ENCODE results near the gene PPP1R14C.

The PPP1R14C gene

DNA sequence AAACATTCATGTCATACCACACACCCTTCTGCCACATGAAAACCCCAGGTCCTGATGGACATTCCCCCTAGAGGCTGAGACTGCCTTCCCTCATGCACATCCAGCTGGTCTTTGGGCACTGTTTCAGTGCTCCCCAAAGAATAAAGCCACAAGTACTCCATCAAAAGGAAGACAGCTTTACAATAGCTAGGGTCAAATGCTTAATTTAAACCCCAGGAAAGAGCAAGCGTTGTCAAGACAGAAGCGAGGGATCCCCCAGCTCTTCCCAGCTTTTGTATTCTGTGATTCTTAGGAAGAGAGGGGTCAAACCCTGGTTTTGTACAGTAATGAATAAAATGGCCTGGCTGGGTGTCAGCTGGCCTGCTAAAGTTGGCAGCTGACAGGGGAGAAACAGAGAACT lies 143.6 kb downstream of the PPP1R14C start:
- TF ChIP-seq, protein P1, sequence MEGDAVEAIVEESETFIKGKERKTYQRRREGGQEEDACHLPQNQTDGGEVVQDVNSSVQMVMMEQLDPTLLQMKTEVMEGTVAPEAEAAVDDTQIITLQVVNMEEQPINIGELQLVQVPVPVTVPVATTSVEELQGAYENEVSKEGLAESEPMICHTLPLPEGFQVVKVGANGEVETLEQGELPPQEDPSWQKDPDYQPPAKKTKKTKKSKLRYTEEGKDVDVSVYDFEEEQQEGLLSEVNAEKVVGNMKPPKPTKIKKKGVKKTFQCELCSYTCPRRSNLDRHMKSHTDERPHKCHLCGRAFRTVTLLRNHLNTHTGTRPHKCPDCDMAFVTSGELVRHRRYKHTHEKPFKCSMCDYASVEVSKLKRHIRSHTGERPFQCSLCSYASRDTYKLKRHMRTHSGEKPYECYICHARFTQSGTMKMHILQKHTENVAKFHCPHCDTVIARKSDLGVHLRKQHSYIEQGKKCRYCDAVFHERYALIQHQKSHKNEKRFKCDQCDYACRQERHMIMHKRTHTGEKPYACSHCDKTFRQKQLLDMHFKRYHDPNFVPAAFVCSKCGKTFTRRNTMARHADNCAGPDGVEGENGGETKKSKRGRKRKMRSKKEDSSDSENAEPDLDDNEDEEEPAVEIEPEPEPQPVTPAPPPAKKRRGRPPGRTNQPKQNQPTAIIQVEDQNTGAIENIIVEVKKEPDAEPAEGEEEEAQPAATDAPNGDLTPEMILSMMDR (IDR thresholded peaks at IDR 0.05; ENCODE audit: low read depth, low read length): no peak
- DNase-seq: no peak
- Histone ChIP-seq H3K4me3 (ENCODE audit: low read depth, low read length) (no peak overlapping the region), H3K4me1 (no peaks in the 10 kb centered on the region), H3K27me3 (no peaks in the 10 kb centered on the region), H3K9me3 (no peaks in the 10 kb centered on the region), H3K36me3 (no peaks in the 10 kb centered on the region)

DNA sequence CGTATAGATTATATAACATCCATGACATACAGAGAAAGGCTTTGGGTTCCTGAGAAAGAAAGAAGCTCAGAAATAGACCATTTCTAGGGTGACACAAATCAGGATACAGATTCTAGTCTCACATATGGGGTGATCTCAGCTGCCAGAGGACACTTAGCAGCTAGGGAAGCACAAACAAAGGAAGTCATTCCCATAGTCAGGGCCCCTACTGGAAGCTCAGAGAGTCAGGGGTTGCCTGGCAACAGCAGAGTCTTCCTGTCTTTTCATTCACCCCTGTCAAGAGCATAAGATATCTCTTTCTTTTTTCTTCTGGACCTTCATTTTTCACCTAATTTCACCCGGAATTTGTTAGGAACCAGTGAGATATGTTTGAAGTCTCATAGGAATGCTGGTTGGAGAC lies 144.1 kb downstream of the PPP1R14C start:
- Histone ChIP-seq H3K4me1 (no peaks in the 10 kb centered on the region), H3K27me3 (no peaks in the 10 kb centered on the region), H3K9me3 (no peaks in the 10 kb centered on the region), H3K36me3 (no peaks in the 10 kb centered on the region), H3K4me3 (ENCODE audit: low read depth, low read length) (no peak overlapping the region)
- TF ChIP-seq, protein P1 (IDR thresholded peaks at IDR 0.05; ENCODE audit: low read depth, low read length): no peak
- no peak for DNase-seq

DNA sequence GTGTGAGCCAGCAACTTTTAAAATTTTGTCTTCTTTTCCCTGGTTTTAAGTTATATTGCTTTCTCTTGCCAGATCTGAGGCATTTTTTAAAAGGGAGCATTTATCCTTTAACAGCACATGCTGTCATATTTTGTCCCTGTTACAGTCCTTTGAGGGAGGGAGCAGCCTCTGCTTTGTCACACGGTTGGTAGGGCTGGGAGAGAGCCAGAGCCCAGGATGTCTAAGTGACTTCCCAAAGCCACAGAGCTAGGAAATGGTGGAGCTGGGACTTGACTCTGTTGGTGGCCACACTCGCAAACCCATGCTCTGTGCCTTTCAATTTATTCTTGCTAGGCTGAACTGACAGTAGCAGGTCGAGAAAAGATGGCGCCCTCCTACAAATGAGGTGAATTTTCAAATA lies 145.6 kb downstream of the PPP1R14C start:
- no peaks in the 10 kb centered on the region for H3K27me3 ChIP-seq
- no peak overlapping the region for H3K4me3 ChIP-seq (ENCODE audit: low read depth, low read length)
- no peaks in the 10 kb centered on the region for H3K4me1 ChIP-seq
- TF ChIP-seq, protein P1 (IDR thresholded peaks at IDR 0.05; ENCODE audit: low read depth, low read length): no peak
- H3K36me3 ChIP-seq: no peaks in the 10 kb centered on the region
- no peak for DNase-seq
- no peaks in the 10 kb centered on the region for H3K9me3 ChIP-seq

DNA sequence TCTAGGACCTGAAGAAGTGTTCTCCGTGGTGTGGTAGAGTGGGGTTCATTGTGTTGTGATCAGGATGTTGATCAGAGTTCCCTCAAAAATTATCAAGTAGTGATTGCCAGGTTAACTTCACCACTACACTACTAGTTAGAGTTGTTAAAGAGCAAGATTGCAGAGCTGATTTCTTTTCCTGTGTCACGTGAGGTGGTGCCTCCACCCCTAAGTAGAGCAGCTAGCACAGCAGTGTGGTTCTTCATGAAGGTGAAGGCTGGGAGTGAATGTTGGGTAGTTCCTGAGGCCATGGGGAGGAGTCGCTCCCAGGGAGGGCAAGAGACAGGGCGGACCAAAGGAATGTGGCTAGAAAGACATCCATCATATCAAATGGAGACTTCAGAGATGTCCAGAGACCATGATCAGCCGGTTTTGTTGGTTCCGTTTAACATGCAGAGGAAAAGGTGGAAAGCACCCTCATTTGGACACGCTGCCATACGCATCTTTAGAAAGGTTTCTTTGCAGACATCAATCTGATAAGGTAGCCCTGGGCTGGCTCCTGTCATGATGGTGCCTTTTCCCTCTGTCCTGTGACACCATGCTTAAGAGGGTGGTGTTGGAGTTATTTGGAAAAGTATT lies 146.7 kb downstream of the PPP1R14C start:
- no peak for DNase-seq
- Histone ChIP-seq H3K9me3 (no peaks in the 10 kb centered on the region), H3K4me1 (no peaks in the 10 kb centered on the region), H3K27me3 (no peaks in the 10 kb centered on the region), H3K36me3 (no peaks in the 10 kb centered on the region), H3K4me3 (ENCODE audit: low read depth, low read length) (no peak overlapping the region)
- TF ChIP-seq, protein P1 (IDR thresholded peaks at IDR 0.05; ENCODE audit: low read depth, low read length): no peak

DNA sequence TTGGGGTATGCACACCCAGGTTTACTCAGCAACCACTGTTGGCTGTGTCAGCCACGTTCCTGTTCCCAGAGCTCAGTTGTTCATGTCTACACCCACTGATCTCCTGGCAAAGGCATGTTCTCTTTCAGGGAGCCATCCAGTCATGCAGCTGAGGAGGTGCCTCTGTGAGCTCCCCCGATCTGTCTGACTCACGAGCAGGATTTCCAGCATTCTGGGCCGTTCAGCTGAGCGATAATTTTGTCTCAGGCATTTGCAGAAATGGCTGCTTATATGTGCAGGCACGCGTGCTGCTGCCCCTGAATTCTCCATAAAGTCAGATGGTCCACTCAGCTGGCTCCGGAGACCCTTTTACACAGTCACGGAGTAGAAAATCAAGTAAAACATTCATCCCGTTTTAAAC lies 147.6 kb downstream of the PPP1R14C start:
- Histone ChIP-seq H3K4me3 (ENCODE audit: low read depth, low read length) (no peak overlapping the region), H3K9me3 (no peaks in the 10 kb centered on the region), H3K36me3 (no peaks in the 10 kb centered on the region), H3K4me1 (no peaks in the 10 kb centered on the region), H3K27me3 (no peaks in the 10 kb centered on the region)
- DNase-seq: no peak
- TF ChIP-seq, protein P1 (IDR thresholded peaks at IDR 0.05; ENCODE audit: low read depth, low read length): no peak

DNA sequence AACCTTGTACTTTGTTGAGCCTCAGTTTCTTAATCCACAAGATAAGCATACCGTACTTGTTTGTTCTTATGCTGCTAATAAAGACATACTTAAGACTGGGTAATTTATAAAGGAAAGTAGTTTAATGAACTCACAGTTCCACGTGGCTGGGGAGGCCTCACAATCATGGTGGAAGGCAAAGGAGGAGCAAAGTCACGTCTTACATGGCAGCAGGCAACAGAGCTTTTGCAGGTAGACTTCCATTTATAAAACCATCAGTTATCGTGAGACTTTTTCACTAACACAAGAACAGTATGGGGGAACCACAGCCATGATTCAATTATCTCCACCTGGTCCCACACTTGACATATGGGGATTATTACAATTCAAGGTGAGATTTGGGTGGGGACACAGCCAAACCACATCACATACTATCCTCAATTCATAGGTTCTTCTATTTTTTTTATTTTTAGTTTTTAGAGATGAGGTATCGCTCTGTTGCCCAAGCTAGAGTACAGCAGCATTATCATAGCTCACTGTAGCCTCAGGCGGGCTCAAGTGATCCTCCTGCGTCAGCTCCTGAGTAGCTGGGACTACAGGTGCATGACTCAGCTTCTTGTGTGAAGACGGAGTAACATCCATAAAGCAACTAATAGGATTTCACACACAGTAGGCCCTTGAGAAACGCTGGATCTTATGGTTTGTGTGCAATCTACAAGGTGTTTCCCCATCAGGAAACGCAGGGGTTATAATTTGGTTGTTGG lies 149.3 kb downstream of the PPP1R14C start:
- DNase-seq: no peak
- Histone ChIP-seq H3K27me3 (no peaks in the 10 kb centered on the region), H3K9me3 (no peaks in the 10 kb centered on the region), H3K36me3 (no peaks in the 10 kb centered on the region), H3K4me3 (ENCODE audit: low read depth, low read length) (no peak overlapping the region), H3K4me1 (no peaks in the 10 kb centered on the region)
- TF ChIP-seq, protein P1 (IDR thresholded peaks at IDR 0.05; ENCODE audit: low read depth, low read length): no peak
